ENCODE measurements around the gene ORAI3. TPM values are rescaled to one million over a fixed set of nuclear protein-coding genes. Genes with fewer than 3 reads are reported as not detected.
A peak's percentile ranks its signal among the peaks of the same experiment; 100 is the strongest.

ORAI3 gene
- polyA plus RNA-seq, 2 of the 4 experiments (the other 2 are of a cell fraction): 10.5 to 14.1 TPM

DNA sequence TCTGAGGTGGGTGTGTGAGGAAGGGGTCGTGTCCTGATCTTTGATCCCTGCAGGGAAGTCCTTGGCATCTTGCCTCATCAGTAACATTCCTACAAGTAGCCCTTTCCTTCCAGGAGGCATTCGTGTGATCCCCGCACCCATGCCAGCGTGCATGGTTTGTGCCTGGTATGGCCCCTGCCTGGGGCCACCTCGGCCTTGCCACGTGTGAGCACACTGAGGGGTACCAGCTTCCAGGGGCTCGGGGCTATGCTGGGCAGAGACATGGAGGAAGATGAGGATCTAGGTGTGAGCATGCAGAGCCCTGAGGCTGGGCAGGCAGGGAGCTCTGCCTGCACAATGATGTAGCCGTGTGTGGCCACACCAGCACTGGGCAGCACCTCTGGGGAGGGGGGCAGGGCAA is 42.2 kb downstream of the ORAI3 start (continued):
- TF ChIP-seq HES2 (IDR thresholded peaks at IDR 0.05): no peak
- TF ChIP-seq SREBF2 (IDR thresholded peaks at IDR 0.05): no peak
- no peak for TF ChIP-seq JUN (IDR thresholded peaks at IDR 0.05)
- TF ChIP-seq HOXA7 (CRISPR knock-in tag; IDR thresholded peaks at IDR 0.05): no peak
- no peak for TF ChIP-seq ZNF302 (CRISPR knock-in tag; IDR thresholded peaks at IDR 0.05)
- TF ChIP-seq PBX3 (IDR thresholded peaks at IDR 0.05): no peak
- no peak for TF ChIP-seq JUNB (IDR thresholded peaks at IDR 0.05)
- TF ChIP-seq, protein P1, sequence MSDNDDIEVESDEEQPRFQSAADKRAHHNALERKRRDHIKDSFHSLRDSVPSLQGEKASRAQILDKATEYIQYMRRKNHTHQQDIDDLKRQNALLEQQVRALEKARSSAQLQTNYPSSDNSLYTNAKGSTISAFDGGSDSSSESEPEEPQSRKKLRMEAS (IDR thresholded peaks at IDR 0.05): no peak

GRCh38 chr16:30992276-30992780 is 43.5 kb downstream of the ORAI3 start:
- FAIRE-seq (no peak), ATAC-seq (no peak), DNase-seq (ENCODE audit: low read depth in 1 of 2, low spot score in 1 of 2) (no peak)
- POLR2A ChIA-PET: no interaction called here
- 90% methylated on average over 7 of the region's 21 CpGs for WGBS (ENCODE audit: missing lambda C conversion rate)
- H3K4me3 ChIP-seq: no peak overlapping the region
- TF ChIP-seq KDM5A (IDR thresholded peaks at IDR 0.05) (no peak), KDM1A (IDR thresholded peaks at IDR 0.05; ENCODE audit: low read depth) (no peak)
- H3K4me2 ChIP-seq: no peak overlapping the region
- no peaks in the 10 kb centered on the region for H3K9me3 ChIP-seq
- peaks cover 24% of the 10 kb centered on the region for H3K4me1 ChIP-seq
- CTCF ChIA-PET: interaction anchor here (2.8 to 3.4 kb wide), 2 partner anchors 7 to 150 kb away, joined by 9 to 23 read pairs; partner anchors contain the start of gene HSD3B7
- H3K27ac ChIP-seq: peak overlapping the region in 1 of 2 experiments; percentile 60; a peak in 1 of 6 replicates

DNA sequence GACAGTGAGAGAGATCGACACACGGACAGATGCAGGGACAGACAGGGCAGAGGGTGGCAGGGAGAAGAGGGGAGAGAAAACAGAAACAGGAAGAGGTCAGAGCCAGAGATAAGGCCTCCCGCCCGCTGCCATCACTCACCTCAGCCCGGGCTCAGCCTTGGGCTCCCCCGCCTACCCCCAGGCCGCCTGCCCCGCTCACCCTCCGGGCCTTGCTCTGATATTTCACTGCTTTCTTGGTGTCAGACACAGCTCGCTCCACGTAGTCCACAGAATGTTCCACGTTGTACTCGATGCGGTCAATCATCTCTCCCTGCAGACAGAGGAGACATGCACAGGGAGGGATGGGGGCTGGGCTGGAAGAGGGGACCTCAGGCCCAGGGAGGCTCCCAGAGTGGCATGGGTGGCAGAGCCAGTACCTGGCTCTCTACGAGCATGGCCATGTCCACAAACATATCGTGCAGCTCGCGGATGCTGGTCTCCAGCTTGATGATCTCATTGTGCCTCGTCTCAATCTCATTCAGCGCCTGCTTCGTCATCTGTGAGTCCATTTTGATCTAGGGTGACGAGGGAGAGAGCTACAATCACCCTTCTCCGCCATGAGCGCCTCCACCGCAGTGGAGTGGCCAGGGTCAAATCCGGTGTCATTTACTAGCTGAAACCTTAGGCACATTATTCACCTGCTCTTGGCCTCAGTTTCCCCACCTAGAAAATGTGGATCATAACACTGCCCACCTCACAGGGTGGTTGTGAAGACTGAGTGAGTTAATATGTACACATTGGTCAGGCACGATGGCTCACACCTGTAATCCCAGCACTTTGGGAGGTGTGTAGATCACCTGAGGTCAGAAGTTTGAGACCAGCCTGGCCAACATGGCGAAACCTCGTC is 44.3 kb downstream of the ORAI3 start:
- Histone ChIP-seq H3K4me3 (no peak overlapping the region), H3K4me2 (no peak overlapping the region), H3K4me1 (peaks cover 31% of the 10 kb centered on the region), H3K27ac (peak overlapping the region in 1 of 2 experiments; percentile 60; a peak in 3 of 6 replicates), H3K9me3 (no peaks in the 10 kb centered on the region)
- ChIA-PET CTCF (interaction anchor here (0.8 to 3.4 kb wide), 4 partner anchors 8 to 450 kb away, joined by 3 to 23 read pairs (median 6); partner anchors contain the start of genes HSD3B7 and ZNF843), POLR2A (no interaction called here)
- TF ChIP-seq SMC3 (IDR thresholded peaks at IDR 0.05) (no peak), NFE2L2 (conservative IDR thresholded peaks at IDR 0.05; ENCODE audit: low read length) (no peak), EP300 (IDR thresholded peaks at IDR 0.05) (no peak), BCL3 (IDR thresholded peaks at IDR 0.05) (no peak), CHD4 (IDR thresholded peaks at IDR 0.05; ENCODE audit: borderline replicate concordance) (no peak)
- TF ChIP-seq, protein P2, sequence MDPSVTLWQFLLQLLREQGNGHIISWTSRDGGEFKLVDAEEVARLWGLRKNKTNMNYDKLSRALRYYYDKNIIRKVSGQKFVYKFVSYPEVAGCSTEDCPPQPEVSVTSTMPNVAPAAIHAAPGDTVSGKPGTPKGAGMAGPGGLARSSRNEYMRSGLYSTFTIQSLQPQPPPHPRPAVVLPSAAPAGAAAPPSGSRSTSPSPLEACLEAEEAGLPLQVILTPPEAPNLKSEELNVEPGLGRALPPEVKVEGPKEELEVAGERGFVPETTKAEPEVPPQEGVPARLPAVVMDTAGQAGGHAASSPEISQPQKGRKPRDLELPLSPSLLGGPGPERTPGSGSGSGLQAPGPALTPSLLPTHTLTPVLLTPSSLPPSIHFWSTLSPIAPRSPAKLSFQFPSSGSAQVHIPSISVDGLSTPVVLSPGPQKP (IDR thresholded peaks at IDR 0.05; ENCODE audit: low read depth, low read length): no peak
- TF ChIP-seq, protein P3, sequence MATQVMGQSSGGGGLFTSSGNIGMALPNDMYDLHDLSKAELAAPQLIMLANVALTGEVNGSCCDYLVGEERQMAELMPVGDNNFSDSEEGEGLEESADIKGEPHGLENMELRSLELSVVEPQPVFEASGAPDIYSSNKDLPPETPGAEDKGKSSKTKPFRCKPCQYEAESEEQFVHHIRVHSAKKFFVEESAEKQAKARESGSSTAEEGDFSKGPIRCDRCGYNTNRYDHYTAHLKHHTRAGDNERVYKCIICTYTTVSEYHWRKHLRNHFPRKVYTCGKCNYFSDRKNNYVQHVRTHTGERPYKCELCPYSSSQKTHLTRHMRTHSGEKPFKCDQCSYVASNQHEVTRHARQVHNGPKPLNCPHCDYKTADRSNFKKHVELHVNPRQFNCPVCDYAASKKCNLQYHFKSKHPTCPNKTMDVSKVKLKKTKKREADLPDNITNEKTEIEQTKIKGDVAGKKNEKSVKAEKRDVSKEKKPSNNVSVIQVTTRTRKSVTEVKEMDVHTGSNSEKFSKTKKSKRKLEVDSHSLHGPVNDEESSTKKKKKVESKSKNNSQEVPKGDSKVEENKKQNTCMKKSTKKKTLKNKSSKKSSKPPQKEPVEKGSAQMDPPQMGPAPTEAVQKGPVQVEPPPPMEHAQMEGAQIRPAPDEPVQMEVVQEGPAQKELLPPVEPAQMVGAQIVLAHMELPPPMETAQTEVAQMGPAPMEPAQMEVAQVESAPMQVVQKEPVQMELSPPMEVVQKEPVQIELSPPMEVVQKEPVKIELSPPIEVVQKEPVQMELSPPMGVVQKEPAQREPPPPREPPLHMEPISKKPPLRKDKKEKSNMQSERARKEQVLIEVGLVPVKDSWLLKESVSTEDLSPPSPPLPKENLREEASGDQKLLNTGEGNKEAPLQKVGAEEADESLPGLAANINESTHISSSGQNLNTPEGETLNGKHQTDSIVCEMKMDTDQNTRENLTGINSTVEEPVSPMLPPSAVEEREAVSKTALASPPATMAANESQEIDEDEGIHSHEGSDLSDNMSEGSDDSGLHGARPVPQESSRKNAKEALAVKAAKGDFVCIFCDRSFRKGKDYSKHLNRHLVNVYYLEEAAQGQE (IDR thresholded peaks at IDR 0.05): no peak
- no peak for FAIRE-seq
- ATAC-seq: no peak
- 89% methylated on average over 29 of the region's 29 CpGs for WGBS (ENCODE audit: missing lambda C conversion rate)
- no peak for DNase-seq (ENCODE audit: low read depth in 1 of 2, low spot score in 1 of 2)
